NCI-H1417 treated with DMSO at 0.1 percent for 48 hours (cell line): ENCODE results near the gene FUCA2.
"Not testable (repeated sequence)": the region's sequence is repeated elsewhere in the genome, so short reads cannot be mapped to it uniquely, and the experiment has no call there.

Experiments
- DNase-seq: peaks from one replicate; lab custom pipeline; 2025; lab: John Stamatoyannopoulos, UW

FUCA2 gene

GRCh38 chr6:143498428-143498827 lies 13.1 kb downstream of the FUCA2 start:
- no peak for DNase-seq

- DNase-seq, result no peak
These were observed 14.5 kb downstream of the FUCA2 start for GRCh38 chr6:143496974-143497373.

- no peak for DNase-seq
These were observed 20.7 kb downstream of the FUCA2 start for GRCh38 chr6:143490775-143491174.

- DNase-seq, result no peak
These were observed 21.3 kb downstream of the FUCA2 start for GRCh38 chr6:143490244-143490643.

GRCh38 chr6:143486752-143487151 lies 24.8 kb downstream of the FUCA2 start:
- DNase-seq, result no peak

GRCh38 chr6:143485967-143486366 lies 25.6 kb downstream of the FUCA2 start:
- DNase-seq, result no peak

GRCh38 chr6:143482593-143482992 lies 28.9 kb downstream of the FUCA2 start:
- DNase-seq, result no peak

- no peak for DNase-seq
These were observed 32.9 kb downstream of the FUCA2 start for GRCh38 chr6:143478479-143479062.

GRCh38 chr6:143476545-143476944 lies 35.0 kb downstream of the FUCA2 start:
- DNase-seq, result no peak

- no peak for DNase-seq
These were observed 39.7 kb downstream of the FUCA2 start for GRCh38 chr6:143471822-143472221.

GRCh38 chr6:143468823-143469222 lies 42.7 kb downstream of the FUCA2 start:
- DNase-seq, result not testable (repeated sequence)

- no peak for DNase-seq
These were observed 43.5 kb downstream of the FUCA2 start for GRCh38 chr6:143468026-143468425.

- no peak for DNase-seq
These were observed 46.0 kb downstream of the FUCA2 start for GRCh38 chr6:143465546-143465945.

- no peak for DNase-seq
These were observed 53.8 kb downstream of the FUCA2 start for GRCh38 chr6:143457563-143458359.

GRCh38 chr6:143451531-143451930 lies 60.0 kb downstream of the FUCA2 start:
- no peak for DNase-seq

GRCh38 chr6:143450453-143451371 lies 60.8 kb downstream of the FUCA2 start, which contains the start of the genes ADAT2 and PEX3:
Gene ADAT2, minus strand, starts transcription at chr6:143450695. Its CDS starts 37 bp downstream, at chr6:143450658.
Gene PEX3, plus strand, starts transcription at chr6:143450805. Its CDS starts 238 bp downstream, at chr6:143451043.
- peak; percentile 80 for DNase-seq

- no peak for DNase-seq
These were observed 61.6 kb downstream of the FUCA2 start for GRCh38 chr6:143449714-143450452.

- no peak for DNase-seq
These were observed 62.3 kb downstream of the FUCA2 start for GRCh38 chr6:143449082-143449713.

- DNase-seq, result not testable (repeated sequence)
These were observed 63.7 kb downstream of the FUCA2 start for GRCh38 chr6:143447865-143448264.
